Activated T-cell treated with anti-CD3 and anti-CD28 coated beads for 1 hour (primary cell): ENCODE data around the gene PRR7.
A peak's percentile ranks its signal among the peaks of the same experiment; 100 is the strongest.
"Not testable (repeated sequence)": the region's sequence is repeated elsewhere in the genome, so short reads cannot be mapped to it uniquely, and the experiment has no call there.

Experiments used
- DNase-seq: peaks from one replicate; pipeline ENCODE4 v3.0.0-alpha.2; 2020; ENCODE audit warnings: low read depth

PRR7 gene, protein sequence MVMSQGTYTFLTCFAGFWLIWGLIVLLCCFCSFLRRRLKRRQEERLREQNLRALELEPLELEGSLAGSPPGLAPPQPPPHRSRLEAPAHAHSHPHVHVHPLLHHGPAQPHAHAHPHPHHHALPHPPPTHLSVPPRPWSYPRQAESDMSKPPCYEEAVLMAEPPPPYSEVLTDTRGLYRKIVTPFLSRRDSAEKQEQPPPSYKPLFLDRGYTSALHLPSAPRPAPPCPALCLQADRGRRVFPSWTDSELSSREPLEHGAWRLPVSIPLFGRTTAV

DNA sequence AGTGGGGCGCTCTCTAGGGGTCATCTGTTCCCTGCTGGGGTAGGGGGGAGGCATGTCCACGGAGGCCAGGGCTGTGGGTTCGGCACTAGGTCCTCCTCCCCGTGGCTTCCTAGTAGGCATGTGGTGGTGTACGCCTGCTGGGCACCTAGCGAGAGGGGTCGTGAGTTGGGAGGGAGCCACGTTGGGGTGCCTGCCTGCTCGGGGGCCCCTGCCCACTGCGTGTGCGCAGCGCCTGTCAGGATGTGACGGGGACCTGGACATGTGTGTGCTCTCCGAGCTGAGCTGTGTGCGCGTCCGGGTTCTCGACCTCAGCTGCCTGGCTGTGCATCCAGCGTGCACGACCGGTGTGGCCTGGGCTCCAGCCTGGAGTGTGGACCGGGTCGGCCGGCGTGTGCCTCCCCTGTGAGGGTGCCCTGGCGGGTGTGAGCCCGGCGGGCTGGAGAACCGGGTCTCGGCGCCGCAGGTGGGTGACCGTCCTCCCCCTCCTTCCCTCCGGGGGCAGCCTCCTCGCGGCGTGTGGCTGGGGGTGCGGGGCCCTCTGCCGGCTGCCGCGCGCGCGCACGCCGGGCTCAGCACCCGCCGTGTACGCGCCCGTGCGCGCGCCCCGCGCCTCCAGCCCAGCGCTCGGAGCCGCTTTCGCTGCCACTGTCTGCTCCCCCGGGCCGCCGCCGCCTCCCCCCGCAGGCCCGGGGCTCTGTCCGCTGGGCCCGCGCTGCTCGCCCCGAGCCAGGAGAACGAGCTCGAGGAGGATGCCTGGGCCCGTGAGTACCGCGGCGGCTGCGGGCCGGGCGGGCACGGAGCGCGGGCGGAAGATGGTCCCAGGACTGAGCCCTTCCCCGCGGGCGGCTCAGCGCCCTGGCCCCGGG is at the start of gene PRR7:
PRR7 (plus strand) TSS at position 615 of the 866 bp plus-strand sequence. CDS start 8,254 bp downstream, outside the sequence.
- peak; percentile 56 for DNase-seq

DNA sequence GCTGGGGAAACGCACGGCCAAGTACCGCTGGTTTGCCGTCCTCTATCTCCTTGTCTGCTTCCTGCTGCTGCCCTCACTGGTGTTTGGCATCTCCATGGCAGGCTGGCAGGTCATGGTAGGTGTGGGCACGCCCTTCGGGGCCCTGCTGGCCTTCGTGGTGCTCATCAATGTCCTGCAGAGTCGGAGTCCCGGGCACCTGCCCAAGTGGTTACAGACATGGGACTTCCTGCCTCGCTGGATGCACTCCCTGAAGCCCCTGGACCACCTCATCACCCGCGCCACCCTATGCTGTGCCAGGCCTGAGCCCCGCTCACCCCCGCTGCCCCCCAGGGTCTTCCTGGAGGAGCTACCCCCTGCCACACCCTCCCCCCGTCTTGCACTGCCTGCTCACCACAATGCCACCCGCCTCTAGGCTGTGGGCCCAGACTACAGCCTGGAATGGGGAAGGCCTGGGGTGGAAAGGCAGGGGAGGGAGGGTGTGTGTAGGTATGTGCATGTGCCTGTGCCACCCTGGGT is 48.7 kb upstream of the PRR7 start:
- no peak for DNase-seq

DNA sequence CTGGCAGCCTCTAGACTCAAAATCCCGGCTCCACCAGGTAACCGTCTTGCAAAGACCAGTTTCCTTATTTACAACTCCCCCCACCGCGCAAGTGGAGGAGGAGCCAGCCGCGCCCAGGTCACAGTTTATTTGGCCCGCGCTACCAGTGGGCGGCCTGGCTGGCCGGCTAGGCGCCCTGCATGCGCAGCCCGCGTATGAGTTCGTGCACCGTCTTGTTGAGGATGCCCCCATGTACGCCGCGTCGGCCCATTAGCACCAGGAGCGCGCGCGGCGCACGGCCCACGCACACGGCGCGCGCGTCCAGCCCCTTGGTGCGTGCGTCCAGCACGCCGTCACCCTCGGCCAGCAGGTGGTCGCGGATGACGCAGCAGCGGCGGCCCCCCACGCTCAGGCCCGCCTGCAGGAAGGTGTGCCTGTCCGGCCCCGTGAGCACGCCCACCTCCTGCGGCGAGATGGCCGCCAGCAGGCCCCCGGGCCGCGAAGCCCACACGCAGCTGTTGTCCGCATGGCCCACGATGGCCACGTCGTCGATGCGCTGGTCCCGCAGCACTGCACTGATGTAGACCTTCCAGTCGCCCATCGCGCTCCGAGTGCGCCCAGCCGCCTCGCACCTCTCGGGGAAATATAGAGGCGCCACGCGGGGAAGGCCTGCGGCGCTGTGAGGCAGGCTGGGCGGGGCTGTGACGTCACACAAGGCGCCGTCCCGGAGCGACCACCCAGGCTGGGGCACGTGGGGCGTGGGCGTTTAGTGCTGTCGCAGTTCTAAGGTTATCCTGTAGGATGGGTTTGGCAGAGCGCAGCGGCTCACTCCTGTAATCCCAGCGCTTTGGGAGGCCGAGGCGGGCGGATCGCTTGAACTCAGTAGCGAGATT is 46.4 kb upstream of the PRR7 start, which contains the start of gene PFN3:
PFN3 (minus strand) TSS at position 665 of the 872 bp plus-strand sequence; CDS start at position 580, 85 bp downstream.
- DNase-seq: no peak

DNA sequence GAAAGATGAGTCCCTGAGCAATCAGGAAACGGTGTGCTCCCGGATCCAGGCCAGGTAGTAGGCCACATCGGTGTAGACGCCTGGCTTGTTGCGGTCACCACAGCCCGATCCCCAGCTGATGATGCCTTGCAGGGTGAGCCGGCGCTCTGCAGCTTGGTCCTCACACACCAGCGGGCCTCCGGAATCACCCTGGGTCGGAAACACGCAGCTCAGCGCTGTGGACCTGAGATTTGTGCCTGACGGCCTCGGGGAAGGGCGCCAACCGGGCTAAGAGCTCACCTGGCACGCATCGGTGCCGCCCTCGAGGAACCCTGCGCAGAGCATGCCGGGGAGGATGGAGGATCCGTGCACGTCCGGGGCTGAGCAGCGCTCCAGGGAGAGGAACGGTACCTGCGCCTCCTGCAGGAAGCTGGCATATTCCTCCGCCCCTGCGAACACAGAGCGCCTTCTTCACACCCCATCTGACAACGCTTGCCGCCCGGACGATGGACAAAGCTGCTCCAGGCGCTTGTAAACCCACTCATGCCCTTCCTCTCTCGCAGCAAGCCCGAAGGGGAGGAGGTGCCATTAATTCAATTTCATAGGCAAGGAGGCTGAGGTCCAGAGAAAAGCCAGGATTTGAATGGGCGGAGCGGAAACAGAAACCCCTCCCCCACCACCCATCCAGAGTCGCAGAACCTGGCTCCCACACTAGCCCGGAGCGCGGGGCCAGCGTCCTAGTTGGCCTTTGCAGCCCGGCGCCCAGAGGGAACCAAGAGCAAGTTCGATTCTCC is 44.2 kb upstream of the PRR7 start:
- DNase-seq: peak; percentile 55

DNA sequence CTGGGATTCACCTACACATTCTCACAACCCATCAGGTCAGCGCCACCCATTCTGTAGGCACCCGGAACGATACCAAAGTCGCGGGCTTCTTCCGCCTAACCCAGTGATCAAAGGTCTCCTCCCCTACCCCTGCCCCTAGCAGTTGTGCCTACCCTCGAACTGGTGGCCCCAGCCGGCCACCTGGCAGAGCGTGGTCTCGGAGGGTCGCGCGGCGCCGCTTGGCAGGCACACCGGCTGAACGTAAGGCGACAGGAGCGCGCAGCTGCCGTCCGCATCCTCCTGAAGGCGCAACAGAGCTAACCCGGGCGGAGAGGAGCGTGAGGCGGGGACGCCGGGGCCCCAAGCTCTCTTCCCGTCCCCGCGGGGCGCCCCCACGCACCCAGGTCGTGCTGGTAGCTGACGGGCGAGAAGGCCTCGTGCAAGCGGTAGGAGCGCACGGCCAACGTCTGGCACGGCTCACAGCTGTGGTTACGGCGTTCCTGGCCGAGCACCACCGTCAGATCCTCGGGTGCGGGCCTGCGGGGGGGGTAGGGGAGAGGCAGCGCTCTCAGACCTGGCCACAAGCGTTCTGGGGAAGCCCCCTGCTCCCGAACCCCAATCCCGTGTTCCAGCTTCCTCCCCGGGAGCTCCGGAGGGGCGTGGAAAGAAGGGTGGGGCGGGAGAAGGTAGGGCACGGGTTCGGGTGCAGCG is 43.4 kb upstream of the PRR7 start:
- DNase-seq: peak; percentile 27

DNA sequence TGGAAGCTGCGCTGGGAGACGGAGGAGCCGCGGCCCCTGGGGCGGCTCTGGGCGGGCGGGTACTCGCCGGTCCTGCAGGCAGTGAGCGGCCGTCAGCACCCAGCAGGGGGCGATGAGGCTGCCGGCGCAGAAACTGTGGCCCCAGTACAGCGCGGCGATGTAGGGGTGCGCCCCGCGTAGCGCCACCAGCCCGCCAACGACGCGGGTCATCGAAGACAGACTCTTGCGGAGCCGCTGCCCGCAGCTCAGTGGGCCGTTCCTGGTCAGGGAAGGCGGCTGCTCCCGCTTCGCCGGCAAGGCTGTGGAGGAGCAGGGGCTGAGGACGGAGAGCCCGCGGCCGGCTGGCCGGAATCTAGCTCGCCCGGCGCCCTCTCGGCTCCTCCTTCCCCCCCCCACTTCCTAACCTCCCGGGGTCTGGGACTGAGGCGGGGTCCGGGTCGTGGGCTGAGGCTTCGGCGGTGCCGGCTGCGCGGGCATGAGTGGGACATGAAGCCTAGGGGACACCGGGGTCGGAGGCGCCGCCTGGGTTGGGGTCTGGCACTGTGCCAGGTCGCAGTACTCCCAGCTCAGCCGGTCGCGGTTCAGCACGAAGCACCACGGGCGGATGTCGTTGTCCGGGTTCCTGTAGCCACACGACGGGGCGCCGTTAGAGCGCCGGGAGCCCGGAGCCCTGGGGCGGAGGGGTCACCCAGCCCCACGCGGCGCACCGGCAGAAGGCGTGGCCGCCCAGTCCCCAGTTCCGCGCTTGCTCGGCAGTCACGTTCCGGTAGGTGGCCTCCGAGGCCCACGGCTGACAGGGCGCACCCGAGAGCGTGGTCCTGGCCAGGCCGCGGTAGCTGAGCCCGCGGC is 42.6 kb upstream of the PRR7 start:
- peak; percentile 74 for DNase-seq

DNA sequence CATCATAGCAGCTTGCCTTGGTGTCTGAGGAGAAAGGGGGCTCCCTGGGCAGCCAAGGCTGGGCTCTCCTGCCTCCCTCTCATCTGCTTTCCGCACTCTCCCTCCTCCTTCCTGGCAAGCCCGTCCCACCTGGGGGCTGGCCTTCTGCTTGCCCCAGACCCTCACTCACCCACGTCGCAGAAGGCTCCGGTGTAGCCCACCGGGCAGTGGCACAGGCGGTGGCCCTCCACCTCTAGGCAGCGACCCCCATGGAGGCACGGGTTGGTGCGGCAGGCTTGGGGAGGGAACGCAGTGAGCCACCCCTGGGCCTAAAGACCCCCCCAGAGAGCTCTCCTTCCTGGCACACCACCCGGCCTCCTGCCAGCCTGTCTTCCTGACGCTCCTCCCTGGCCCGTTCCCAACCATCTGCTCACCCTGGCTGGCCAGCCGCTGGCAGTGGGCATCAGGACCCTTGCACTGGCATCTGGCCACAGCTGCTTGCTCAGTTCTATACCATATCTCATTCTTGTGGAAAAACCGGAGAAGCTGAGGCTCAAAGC is 41.9 kb upstream of the PRR7 start:
- DNase-seq: no peak

DNA sequence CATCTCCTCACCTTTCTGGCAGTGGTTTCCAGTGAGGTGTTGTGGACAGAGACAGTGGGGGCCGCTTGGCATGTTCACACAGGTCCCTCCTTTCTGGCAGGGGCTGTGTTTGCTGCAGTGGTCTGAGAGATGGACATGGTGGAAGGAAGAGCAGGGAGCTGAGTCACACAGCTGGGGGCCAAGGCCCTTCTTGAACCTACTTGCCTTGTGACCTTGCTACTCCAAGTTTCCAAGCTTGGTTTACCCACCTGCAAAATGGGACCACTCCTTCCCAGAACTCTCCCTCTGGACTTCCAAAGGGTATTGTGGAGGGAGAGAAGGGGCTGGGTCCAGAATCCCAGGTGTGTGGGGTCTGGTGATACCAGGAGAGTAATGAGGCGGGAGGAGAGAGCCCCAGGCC is 41.3 kb upstream of the PRR7 start:
- no peak for DNase-seq

DNA sequence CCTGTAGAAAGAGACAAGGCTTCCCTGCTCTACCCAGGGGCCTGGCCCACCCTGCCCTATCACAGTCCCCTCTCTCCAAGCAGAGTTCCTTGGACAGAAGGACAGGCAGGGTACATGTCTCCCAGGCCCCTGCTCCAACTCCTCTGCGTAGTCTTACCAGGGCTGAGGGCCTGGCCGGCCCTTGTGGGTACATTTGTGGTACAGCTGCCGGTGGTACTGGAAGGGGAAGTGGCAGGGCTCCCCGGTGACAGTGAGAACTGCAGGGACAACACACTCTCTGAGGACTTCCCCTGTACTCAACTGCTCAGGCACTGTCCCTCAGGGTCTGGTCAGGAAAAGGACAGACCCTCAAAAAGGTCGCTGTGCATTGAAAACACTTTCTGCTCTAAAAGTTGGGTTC is 40.8 kb upstream of the PRR7 start:
- no peak for DNase-seq

DNA sequence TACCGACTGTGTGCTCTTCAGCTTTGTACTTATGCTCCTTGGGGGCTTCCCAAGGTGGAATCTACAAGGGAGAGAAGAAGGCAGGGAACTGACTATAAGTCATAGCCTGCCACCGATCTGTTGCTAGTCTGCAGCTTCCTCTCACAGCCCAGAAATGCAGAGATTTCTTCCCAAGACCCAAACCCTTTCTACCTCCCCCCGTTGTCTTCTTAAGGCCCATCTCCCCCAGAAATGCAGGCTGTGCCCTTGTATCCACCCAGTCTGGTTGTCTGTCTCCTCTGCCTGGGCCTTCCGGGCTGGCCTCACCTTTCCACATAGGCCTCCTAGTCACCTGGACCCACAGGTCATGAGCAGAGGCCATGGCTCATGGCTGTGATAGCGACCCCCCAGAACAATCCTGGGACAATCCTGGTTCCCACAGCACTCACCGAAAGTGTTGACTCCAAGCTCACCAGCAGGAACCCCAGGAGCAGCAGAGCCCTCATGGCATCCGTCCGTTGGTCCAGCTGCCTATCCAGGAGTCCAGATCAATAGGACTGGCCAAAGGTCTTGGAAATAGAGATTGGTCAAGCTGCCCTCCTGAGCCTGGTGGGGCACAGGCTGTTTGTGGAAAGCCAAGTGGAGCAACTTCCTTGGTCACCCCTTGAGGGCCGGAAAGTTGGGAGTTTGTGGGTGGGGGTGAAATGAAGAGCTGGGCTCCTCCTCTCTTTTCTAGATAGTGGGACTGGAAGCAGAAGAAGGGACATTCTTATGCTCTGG is 37.4 kb upstream of the PRR7 start, which contains the start of gene F12:
F12 (minus strand) TSS at position 522 of the 759 bp plus-strand sequence; CDS start at position 485, 37 bp downstream.
- no peak for DNase-seq

DNA sequence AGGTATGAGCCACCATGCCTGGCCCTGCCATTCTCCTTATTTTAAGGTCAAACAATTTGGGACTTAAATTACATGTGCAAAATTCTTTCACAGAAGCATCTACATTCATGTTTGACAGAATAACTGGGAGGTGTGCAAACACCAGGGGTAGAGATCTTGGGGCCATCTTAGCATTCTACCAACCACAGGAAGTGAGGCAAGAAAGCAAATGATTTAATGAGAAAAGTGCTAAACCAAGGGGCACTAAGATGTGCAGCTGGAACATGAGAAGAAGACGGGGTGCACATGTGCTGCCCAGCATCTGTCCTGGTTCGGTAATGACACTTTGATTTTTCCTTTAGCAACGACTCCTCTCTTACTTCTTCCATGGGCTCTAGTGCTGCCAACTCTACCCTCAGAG is 36.0 kb upstream of the PRR7 start:
- no peak for DNase-seq

DNA sequence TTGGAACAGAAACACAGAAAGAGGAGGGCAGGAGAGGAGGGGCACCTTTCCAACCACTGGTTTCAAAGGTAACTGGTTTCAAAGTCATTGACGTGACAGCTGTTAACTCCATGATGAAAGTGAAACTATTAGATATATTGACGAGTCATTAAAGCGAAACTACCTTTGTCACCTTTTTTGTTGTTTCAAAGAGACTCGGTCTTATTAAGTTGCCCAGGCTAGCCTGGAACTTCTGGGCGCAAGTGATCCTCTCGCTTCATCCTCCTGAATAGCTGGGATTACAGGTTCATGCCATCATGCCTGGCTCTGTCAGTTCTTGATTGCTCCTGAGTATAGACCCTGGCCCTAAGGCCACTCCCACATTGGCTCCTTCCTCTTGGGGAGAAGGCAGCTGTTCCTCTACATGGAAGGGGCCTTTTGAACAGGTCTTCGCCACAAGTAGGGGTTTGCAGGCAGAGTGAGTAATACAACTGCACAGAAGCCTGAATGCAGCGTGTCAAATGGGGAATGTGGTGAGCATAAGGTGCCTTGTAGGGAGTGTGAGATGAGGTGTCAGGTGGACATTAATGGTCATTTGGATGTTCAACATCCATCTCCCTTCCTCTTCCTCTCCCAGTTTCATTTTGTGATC is 33.9 kb upstream of the PRR7 start:
- no peak for DNase-seq

DNA sequence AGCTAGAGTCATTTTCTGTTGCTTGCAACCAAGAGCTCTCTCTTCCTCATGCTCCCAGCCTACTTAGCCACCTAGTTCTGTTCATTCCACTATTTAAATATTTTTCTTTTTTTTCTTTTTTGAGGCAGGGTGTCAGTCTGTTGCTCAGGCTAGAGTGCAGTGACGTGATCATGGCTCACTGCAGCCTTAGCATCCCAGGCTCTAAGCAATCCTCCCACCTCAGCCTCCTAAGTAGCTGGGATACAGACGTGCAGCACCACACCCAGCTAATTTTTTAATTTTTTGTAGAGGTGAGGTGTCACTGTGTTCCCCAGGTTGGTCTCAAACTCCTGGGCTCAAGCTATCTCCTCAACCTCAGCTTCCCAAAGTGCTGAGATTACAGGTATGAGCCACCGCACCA is 32.1 kb upstream of the PRR7 start:
- DNase-seq: no peak

DNA sequence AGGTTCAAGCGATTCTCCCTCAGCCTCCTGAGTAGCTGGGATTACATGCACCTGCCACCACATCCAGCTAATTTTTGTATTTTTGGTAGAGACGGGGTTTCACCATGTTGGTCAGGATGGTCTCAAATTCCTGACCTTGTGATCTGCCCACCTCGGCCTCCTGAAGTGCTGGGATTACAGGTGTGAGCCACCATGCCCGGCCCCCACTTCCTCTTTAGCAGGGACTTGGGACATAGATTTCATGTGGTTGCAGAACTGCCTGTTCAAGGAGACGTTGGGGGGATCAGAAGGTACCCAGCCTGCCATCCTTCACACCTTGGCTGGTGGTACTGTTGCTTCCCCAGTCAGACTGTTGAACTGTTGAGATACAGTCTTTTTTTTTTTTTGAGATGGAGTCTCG is 29.5 kb upstream of the PRR7 start:
- not testable (repeated sequence) for DNase-seq

DNA sequence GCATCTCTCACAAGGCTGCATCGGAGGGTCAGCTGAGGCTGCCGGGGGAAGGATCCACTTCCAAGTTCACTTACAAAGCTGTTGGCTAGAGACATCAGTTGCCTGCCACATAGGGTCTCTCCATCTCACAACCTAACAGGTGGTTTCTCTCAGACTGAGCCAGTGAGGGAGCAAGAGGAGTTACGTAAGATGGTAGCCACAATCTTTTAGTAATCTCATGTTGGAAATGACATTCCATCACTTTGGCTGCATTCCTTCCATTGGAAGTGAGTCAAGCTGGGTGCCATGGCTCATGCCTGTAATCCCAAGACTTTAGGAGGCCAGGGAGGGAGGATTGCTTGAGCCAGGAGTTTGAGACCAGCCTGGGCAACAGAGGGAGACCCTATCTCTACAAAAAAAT is 27.6 kb upstream of the PRR7 start:
- no peak for DNase-seq

DNA sequence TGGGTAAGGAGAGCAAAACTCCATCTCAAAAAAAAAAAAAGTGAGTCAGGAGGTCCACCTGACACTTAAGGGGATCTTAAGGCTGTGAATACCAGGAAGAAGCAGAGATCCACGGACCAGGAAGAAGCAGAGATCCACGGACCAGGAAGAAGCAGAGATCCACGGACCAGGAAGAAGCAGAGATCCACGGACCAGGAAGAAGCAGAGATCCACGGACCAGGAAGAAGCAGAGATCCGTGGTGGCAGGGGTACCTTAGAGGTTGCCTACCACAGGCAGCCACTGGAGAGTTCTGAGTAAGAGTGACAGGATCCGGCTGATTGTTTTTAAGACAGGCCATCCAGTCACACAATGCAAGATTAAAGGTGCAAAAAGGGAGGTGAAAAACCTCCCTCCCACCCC is 26.1 kb upstream of the PRR7 start:
- DNase-seq: not testable (repeated sequence)

DNA sequence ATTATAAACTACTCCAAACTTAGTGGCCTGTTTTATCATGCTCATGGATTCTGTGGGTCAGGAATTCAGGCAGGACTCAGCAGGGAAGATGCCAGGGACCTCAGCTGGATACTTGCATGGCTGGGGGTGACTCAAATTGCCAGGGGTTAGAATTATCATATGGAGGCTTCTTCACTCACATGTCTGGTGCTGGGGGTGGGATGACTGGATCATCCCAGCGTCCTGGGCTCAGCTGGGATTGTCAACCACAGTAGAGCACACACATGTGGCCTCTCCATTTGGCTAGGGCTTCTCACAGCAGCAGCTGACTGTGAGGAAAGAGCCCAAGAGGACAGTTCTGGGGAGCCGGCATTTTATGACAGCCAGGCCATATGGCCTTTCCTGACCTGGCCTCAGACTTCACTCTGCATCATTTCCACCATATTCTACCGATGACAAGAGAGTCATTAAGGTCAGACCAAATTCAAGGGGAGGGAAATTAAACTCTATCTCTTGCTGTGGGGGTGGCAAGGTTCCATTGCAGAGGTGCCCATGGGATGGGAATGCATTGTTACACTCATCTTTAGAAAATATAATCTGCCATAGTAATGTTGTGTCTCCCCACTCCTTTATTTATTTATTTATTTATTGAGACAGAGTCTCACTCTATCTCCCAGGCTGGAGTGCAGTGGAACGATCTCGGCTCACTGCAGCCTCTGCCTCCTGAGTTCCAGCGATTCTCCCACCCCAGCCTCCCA is 25.4 kb upstream of the PRR7 start:
- no peak for DNase-seq
